Pancreas (tissue), 10 donors: ENCODE data around the gene ZIC4. TPM values are rescaled to one million over a fixed set of nuclear protein-coding genes. Genes with fewer than 3 reads are reported as not detected.

Experiments
- ATAC-seq, 4 donors: fragments of 200-7000 bp; cut with Tn5 transposase; one replicate each; pipeline versions ENCODE4 v1.8.0 to v1.9.1; 2020; ENCODE audit warnings: mild to moderate bottlenecking in 4 of 4, moderate library complexity in 4 of 4
- DNase-seq, 6 donors: peaks; one replicate each; pipeline ENCODE4 v3.0.0-alpha.2; 2020
- FAIRE-seq: peaks from 2 replicates; lab custom pipeline; 2012; peaks lifted over from hg19 to GRCh38; lab: Jason Lieb, UNC
- H3K27ac ChIP-seq, 4 donors: fragments of 200-600 bp; sonication (generic); 1 replicate in 3 of 4; 2 replicates in 1 of 4; pipeline versions ENCODE4 v1.5.0 to v1.8.0; 2020
- H3K27me3 ChIP-seq, 4 donors: fragments of 200-600 bp; one replicate each; pipeline ENCODE4 v1.8.0; 2021
- H3K36me3 ChIP-seq, 3 donors: fragments of 200-600 bp; sonication (generic) in 1 of 3; one replicate each; pipeline versions ENCODE4 v1.5.0 to v1.8.0; 2020 to 2021
- H3K4me1 ChIP-seq, 3 donors: fragments of 200-600 bp; one replicate each; pipeline ENCODE4 v1.8.0; 2021
- H3K4me3 ChIP-seq, 4 donors: fragments of 200-600 bp; sonication (generic) in 2 of 4; one replicate each; pipeline versions ENCODE4 v1.5.0 to v1.8.0; 2020 to 2021
- H3K9me3 ChIP-seq, 4 donors: fragments of 200-600 bp; one replicate each; pipeline ENCODE4 v1.8.0; 2021
- WGBS, 2 donors: extraction: QIAGEN DNeasy Blood & Tissue Kit; methylation state at CpG; one replicate each; pipeline ENCODE4 v1.1.7; 2013; 5-methylcytosine and 5-hydroxymethylcytosine counted together
- intact Hi-C, 3 donors: fragments of 100-400 bp; cut with DNase I; formaldehyde crosslinking; loops; one replicate each; pipeline versions ENCODE4 v1.11.1 to v1.14.2; 2022
- polyA plus RNA-seq, 2 donors: library from polyadenylated mRNA; stranded (reverse); fragments of 200-250 nt; gene quantifications; one replicate each; pipeline ENCODE4 v1.2.3, GENCODE V29; 2013
- total RNA-seq, 6 donors: library from RNA; stranded (reverse); fragmentation: NEBNext Ultra II Directional in 4 of 6; extraction: Animal tissue kit (Norgen Biotek cat#: 25700) in 4 of 6; gene quantifications; one replicate each; pipeline versions ENCODE4 v1.2.1 to v1.2.4, GENCODE V29; 2021 to 2023
- TF ChIP-seq, protein P1 (sequence below), 4 donors: fragments of 200-600 bp; sonication (generic) in 3 of 4; IDR thresholded peaks; one replicate each; pipeline versions ENCODE4 v1.5.0 to v1.8.0; 2021; ENCODE audit warnings: antibody characterized with exemption in 4 of 4
- donor health status: healthy with polysubstance abuse.
- donor health status: DM: no; HTN: no; CAD: no; lungs with moderate emphysema.
- donor health status: DM: no; HTN: no; CAD: no.
- donor health status: control.
- donor health status: control.
- donor health status: Bipolar disorder and iron deficiency.
- donor health status: DM: yes; HTN: yes; CAD: no.
- donor health status: DM: no; HTN: no; CAD: no.
- donor health status: DM: no; HTN: no; CAD: no.
- donor health status: DM: yes; HTN: yes; CAD: no.

The ZIC4 gene
- total and polyA plus RNA-seq, 8 donors: not detected

DNA sequence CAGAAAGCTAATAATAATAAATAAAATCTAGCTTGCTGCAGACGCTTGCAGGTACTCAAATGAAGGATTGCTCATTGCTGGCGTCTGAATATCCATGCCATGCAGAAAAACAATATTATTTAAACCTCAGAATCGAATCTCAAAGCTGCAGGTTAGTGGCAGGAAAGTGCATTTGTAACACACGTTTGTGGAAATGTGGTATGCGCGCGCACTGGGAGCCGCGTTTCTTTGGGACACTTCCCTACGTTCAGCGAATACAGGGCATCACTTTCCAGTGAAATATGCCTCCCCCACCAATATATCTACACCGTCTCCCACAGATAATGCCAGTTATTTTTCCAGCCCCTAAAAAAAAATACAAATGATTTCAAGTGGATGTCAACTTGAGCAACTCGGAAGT, 37.1 kb downstream of the ZIC4 start:
- intact Hi-C loops: loop anchor here in 1 of 3 donors (10.0 kb wide), 1 partner anchor 46 kb away; no protein-coding TSS in a partner anchor
- peaks cover 4 to 70% (median 10%) of the 10 kb centered on the region in 4 donors for H3K27me3 ChIP-seq

DNA sequence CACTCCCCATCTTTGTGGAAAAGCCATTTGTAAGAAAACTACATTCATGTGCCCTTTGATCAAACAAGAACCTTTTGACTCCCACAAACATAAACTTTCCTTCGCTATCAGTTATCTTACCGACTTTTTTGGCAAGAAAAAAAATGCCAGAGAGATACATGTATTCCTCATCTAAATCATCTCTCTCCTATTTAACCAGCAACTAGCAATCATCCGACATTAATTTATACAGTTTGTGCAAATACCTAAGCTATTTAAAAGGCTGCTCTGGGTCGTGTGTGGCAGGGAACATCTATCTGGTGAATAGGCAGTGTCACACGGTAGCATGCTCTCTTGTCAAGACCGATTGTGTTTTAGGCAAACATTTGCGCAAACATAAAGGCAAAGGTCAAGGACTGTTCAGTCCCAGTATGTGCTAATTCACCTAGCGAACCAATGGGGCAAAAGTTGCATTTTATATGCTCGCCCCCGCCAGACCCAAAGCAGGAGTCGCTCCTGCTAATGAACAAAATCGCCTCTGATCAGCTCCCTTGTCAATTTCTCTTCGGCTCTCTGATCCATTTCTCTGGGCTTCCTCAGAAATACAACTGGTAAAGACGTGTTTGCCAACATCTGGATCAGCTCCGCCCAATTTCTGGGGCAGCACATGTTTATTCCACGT, 37.7 kb downstream of the ZIC4 start:
- intact Hi-C loops: loop anchor here in 1 of 3 donors (10.0 kb wide), 1 partner anchor 46 kb away; no protein-coding TSS in a partner anchor
- H3K36me3 ChIP-seq: no peaks in the 10 kb centered on the region
- H3K9me3 ChIP-seq: no peaks in the 10 kb centered on the region
- TF ChIP-seq, protein P1, sequence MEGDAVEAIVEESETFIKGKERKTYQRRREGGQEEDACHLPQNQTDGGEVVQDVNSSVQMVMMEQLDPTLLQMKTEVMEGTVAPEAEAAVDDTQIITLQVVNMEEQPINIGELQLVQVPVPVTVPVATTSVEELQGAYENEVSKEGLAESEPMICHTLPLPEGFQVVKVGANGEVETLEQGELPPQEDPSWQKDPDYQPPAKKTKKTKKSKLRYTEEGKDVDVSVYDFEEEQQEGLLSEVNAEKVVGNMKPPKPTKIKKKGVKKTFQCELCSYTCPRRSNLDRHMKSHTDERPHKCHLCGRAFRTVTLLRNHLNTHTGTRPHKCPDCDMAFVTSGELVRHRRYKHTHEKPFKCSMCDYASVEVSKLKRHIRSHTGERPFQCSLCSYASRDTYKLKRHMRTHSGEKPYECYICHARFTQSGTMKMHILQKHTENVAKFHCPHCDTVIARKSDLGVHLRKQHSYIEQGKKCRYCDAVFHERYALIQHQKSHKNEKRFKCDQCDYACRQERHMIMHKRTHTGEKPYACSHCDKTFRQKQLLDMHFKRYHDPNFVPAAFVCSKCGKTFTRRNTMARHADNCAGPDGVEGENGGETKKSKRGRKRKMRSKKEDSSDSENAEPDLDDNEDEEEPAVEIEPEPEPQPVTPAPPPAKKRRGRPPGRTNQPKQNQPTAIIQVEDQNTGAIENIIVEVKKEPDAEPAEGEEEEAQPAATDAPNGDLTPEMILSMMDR (IDR thresholded peaks at IDR 0.05): no peak
- 3% methylated on average over 16 of the region's 16 CpGs for WGBS, 2 donors
- H3K4me3 ChIP-seq: no peak overlapping the region
- no peak overlapping the region for H3K27ac ChIP-seq
- peaks cover 4 to 65% (median 9%) of the 10 kb centered on the region in 4 donors for H3K27me3 ChIP-seq
- no peak for ATAC-seq
- H3K4me1 ChIP-seq: no peaks in the 10 kb centered on the region
- DNase-seq: no peak
- no peak for FAIRE-seq

More for the DNA sequence above, 37.1 kb downstream of the ZIC4 start:
- H3K27ac ChIP-seq: no peak overlapping the region
- TF ChIP-seq, protein P1 (IDR thresholded peaks at IDR 0.05): no peak
- ATAC-seq (no peak), FAIRE-seq (no peak), DNase-seq (no peak)
- H3K36me3 ChIP-seq: no peaks in the 10 kb centered on the region
- H3K4me3 ChIP-seq: no peak overlapping the region
- 7 to 12% methylated on average over 13 of the region's 13 CpGs for WGBS, 2 donors
- H3K9me3 ChIP-seq: no peaks in the 10 kb centered on the region
- H3K4me1 ChIP-seq: no peaks in the 10 kb centered on the region

DNA sequence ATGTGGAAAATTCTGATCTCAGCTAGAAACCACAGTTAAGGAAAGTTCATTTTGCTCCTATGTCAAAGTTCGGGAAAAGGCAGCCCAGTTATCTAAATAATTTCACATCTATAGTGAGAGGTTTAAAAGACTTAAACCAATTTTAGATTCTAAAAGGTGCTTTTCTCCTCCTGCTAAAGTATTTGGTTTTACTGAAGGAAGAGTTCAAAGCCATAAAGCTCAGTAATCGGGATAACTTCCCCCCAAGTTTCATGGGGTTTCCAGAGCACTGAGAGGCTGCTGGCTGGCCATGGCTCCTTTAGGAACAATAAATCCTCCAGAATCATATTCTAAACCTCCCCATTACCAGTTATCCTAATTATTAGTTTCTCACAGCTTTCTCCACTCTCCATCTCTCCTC, 38.2 kb downstream of the ZIC4 start:
- 9 to 20% methylated on average over 2 of the region's 2 CpGs for WGBS, 2 donors
- ATAC-seq (no peak), DNase-seq (no peak), FAIRE-seq (no peak)
- intact Hi-C loops: loop anchor here in 1 of 3 donors (10.0 kb wide), 1 partner anchor 47 kb away; no protein-coding TSS in a partner anchor
- no peak overlapping the region for H3K4me3 ChIP-seq
- no peak overlapping the region for H3K27ac ChIP-seq
- peaks cover 4 to 61% (median 9%) of the 10 kb centered on the region in 4 donors for H3K27me3 ChIP-seq
- no peaks in the 10 kb centered on the region for H3K36me3 ChIP-seq
- H3K4me1 ChIP-seq: no peaks in the 10 kb centered on the region
- H3K9me3 ChIP-seq: no peaks in the 10 kb centered on the region
- TF ChIP-seq, protein P1 (IDR thresholded peaks at IDR 0.05): no peak

DNA sequence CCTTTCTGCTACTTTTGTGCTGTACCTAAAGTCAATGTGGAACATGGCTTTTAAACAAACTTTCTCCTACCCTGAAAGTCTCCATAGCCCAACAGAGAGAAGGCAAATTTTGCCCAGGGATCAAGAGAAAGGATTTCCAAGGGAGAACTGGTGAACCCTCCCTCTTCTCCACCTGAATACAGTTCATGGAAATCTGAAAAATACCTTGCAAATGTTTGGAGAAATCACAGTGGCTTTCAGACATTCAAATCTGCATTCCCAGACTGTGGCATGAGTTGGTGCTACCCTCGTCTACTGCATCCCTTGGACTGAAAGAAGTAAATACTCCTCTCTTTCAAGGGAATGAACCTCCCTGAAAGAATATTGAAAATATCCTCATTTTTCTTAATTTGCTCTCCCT, 38.7 kb downstream of the ZIC4 start:
- Histone ChIP-seq H3K36me3 (no peaks in the 10 kb centered on the region), H3K27me3 (peaks cover 4 to 60% (median 9%) of the 10 kb centered on the region in 4 donors), H3K4me1 (no peaks in the 10 kb centered on the region), H3K4me3 (no peak overlapping the region), H3K9me3 (no peaks in the 10 kb centered on the region), H3K27ac (no peak overlapping the region)
- DNase-seq: no peak
- no peak for FAIRE-seq
- intact Hi-C loops: loop anchor here in 1 of 3 donors (10.0 kb wide), 1 partner anchor 47 kb away; no protein-coding TSS in a partner anchor
- 5 to 15% methylated on average over 1 of the region's 1 CpG for WGBS, 2 donors
- TF ChIP-seq, protein P1 (IDR thresholded peaks at IDR 0.05): no peak
- ATAC-seq: no peak
